Activated CD8-positive, alpha-beta memory T cell treated with anti-CD3 and anti-CD28 coated beads, Interleukin-2, amount 50 U/mL, for 1 hour (primary cell): ENCODE data around the gene BPHL.
"Not testable (repeated sequence)": the region's sequence is repeated elsewhere in the genome, so short reads cannot be mapped to it uniquely, and the experiment has no call there.

Experiments
- DNase-seq: peaks from one replicate; pipeline ENCODE4 v3.0.0-alpha.2; 2020; ENCODE audit errors: extremely low read depth

Gene BPHL

DNA sequence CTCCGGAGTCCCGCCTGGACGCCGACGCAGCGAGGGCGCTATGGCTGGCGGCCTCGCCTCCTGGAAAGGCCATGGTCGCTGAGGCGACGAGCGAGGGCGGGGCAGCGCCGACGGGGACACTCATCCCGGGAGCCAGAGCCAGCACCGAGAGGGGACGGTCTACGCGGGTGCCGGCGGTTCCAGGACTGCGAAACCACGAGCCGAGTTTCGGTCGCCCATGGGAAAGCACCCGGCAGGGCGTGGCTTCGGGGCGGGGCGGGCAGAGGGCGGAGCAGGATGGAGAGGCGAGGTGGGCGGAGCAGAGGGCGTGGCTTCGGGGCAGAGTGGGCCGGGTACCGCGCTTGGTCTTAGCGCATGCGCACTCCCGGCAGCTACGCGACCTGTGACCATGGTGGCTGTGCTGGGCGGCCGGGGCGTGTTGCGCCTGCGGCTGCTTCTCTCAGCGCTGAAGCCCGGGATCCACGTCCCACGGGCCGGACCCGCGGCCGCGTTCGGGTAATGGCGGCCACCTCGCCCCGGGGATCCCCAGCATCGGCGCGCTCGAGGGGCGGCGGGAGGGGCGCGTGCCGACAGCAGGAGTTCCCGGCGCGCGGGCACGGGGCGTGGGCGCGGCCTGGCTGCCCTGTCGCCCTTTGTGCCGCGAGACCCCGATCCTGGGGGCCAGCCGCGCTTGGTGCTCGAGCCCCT is at the start of gene BPHL:
BPHL (plus strand) TSS at position 359 of the 687 bp plus-strand sequence; CDS start at position 389, 30 bp downstream.
- DNase-seq = peak; percentile 97

DNA sequence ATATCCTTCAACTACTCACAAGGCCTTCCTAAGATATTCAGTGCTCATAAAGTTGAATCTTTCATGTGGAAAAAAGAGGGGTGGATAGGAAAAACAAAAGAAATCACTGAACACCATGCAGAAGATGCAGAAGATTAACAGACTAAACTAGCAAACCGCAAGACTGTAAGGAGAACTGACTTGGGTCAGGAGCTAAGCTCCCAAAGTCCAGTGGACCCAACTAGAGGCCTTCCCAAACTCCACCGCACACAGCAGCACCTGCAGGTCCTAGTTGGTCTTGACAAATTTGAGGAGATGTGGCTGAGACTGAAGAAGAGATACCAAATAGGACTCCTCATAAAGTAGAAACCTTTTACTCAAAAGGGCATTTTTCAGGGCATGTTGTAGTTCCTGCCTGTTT is 46.9 kb upstream of the BPHL start:
- no peak for DNase-seq

DNA sequence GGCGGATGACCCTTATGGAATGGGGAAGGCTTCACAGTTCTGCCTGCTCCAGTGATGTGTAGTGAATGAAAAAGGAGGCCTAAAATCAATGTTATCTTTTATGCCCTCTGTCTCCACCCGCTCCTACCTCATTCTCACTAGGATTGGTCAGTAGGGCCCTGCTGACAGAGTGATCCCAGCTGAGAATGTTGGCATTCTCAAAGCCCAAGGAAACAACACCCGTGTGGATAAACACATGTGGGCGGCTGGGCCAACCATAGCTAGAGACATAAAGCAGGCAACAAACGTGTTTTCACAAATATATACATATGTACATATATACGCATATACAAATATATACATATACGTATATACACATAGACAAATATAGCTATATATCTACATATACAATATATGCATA is 45.7 kb upstream of the BPHL start:
- DNase-seq = no peak

DNA sequence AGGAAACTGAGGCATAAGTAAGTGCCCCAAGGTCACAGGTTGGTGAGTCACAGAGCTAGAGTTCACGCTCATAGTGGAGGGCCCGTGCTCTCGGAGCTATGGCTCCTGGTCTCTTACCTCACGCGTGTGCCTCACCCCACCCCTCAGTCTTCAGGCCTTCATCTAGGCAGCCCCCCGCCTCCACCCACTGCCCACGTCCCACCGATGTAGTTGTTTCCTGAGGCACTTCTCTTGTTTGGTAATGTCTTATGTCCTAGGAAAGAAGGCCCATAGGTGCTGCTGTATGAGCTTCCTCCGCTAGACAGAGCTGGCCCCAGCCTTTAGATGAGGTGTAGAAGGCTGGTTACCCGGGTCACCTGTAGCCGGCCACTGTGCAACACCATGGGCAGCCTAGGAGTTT is 45.1 kb upstream of the BPHL start:
- no peak for DNase-seq

GRCh38 chr6:3075772-3076113 is 42.8 kb upstream of the BPHL start:
- DNase-seq = no peak

DNA sequence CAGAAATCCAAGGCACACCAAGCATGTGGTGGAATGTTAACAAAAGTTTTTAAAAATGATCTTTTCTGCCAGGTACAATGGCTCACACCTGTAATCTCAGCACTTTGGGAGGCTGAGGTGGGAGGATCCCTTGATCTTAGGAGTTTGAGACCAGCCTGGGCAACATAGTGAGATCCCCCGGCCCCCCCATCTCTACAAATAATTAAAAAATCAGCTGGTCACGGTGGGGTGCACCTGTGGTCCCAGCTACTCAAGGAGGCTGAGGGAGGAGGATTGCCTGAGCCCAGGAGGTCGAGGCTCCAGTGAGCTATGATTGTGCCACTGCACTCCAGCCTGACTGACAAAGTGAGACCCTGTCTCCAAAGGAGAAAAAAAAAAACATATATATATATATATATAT is 42.2 kb upstream of the BPHL start:
- DNase-seq = no peak

DNA sequence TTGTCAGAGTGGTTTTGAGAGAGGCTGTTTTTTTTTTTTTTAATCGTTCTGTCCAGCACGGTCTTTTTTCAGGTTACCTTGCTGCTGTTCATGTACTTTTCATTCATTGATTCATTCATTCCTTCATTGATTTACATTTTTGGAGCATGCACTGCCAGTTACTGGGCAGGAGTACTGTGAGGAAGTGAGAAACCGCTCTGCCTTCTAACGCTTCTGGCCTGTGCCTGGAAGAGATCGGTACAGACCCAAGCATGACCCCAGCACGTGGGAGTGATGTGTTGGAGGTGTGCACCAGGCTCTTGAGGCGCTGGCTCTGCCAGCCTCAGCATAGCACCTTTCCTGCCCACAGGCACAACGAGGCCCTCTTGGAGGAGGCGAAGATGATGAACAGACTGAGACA is 41.1 kb upstream of the BPHL start:
- DNase-seq = no peak

- DNase-seq = not testable (repeated sequence)
Observed at GRCh38 chr6:3078952-3079351, 39.6 kb upstream of the BPHL start.

- no peak for DNase-seq
Observed at GRCh38 chr6:3079682-3080081, 38.8 kb upstream of the BPHL start.

DNA sequence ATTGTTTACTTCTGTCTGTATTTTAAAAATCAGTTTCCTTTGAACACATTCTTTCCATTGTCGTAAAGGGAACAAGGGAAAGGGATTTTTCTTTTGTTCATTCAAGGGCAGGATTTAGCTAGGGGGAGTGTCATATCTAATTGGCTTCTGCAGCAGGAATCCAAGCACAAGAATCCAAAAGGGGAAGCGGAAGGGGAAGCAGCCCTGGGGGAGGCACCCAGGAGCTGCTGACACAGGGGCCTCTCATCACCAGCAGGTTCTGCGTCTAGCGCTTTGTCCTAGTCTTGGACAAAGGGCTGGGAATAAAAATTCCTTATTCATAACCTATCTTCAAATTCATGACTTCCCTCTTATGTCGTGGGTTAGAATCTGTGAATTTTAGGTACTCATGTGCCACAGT is 36.6 kb upstream of the BPHL start:
- no peak for DNase-seq

GRCh38 chr6:3085074-3085473 is 33.4 kb upstream of the BPHL start:
- no peak for DNase-seq

- DNase-seq = no peak
Observed at GRCh38 chr6:3086282-3086946, 32.1 kb upstream of the BPHL start.

- DNase-seq = no peak
Observed at GRCh38 chr6:3088446-3088845, 30.1 kb upstream of the BPHL start.

DNA sequence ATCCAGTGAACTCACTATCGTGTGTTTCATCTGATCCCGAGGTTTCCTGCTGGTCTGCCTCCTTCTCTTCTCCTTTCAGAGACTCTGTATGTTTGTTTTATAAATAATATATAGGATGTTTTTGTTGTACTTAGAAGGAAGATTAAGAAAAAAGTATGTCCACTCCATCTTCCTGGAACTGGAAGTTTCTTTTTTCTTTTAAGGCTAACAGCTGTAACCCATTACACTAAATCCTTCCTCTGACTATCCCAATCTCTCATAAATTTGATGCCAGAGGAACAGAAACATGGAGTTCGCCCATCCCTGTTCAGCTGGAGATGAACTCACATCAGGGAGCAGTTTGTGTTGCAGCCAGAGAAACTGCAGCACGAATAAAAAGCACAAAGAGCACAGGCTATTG is 29.5 kb upstream of the BPHL start:
- no peak for DNase-seq

DNA sequence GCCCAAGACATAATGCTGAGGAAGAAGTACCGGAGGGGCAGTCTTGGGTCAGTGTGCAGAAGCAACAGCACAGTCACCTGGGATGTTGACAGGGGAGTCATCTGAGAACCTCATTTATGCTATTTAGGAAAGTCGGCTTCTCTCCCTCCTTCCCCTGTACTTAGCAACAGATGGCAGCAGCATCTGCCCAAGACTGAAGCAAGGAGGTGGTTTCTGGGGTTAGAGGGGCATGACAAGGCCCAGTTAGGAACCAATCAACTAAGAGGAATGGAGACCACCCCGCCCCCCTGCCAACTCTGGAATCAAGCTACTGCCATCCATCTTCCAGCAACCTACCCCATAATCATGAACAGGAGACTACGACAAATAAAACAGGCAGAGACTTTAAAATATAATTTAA is 28.5 kb upstream of the BPHL start:
- no peak for DNase-seq

GRCh38 chr6:3094815-3095214 is 23.7 kb upstream of the BPHL start:
- no peak for DNase-seq

- no peak for DNase-seq
Observed at GRCh38 chr6:3102875-3103274, 15.6 kb upstream of the BPHL start.

DNA sequence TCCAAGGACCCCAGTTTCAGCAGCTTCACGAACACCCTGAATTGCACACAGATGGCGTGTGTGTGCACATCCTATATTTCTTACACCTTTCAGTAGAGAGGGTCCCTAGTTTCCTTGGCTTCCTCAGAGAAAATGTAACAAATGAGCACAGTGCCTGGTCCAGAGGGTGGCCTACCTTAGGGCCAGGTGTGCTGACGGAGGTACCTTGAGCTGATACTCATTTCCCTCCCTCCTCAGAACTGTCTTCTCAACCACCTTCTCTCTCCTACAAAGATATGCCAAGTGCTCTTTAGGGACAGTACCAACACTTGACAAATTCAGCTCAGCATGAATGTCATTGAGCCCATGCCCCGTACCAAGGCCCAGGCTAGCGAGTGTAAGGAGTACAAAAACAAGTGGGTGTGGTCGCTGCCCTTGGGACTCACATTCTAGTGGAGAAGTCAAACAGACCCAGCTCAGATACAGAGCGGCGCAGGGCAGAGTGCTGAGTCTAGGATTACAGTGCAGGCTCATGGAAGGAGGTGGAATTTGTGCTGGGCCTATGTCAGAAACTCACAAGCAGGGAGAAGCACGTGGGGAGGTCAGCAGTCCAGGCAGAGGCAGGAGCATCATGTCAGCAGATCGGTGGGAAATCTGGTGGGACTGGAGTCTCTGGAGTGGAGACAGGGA is 9.6 kb upstream of the BPHL start:
- DNase-seq = no peak

DNA sequence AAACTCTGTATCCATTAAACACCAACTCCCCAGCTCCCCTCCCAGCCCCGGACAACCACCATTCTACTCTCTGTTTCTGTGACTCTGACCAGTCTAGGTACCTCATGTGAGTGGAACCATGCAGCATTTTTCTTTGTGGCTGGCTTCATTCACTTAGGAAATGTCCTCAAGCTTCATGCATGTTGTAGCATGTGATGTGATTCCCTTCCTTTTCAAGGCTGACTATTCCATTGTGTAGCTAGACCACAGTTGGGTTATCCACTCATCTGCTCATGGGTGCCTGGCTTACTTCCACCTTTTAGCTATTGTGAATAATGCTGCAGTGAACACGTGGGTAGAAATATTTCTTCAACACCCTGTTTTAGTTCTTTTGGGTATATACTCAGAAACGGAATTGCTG is 8.8 kb upstream of the BPHL start:
- DNase-seq = no peak

GRCh38 chr6:3114377-3114776 is 4.1 kb upstream of the BPHL start:
- DNase-seq = no peak

- DNase-seq = no peak
Observed at GRCh38 chr6:3117912-3118352, 579 bp upstream of the BPHL start.

- no peak for DNase-seq
Observed at GRCh38 chr6:3119040-3119723, 671 bp downstream of the BPHL start.

DNA sequence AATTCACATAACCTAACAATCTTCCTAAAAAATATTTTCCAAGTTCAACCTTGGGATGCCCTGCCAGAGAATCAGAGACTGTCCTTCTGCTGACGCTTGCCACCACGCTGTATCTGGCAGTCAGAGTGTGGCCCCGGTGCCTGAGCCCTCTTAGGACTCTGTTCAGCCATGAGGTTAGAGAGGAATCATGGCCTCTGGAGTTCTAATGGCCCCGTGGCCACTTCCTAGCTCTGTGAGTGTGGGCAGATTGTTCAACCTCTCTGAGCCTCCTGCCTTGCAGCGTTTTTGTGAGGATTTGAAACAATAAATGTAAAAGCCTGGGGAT is 2.2 kb downstream of the BPHL start:
- no peak for DNase-seq
